HUDEP-2 (cell line): ENCODE results near the gene UBE3A.
A peak's percentile ranks its signal among the peaks of the same experiment; 100 is the strongest.
"Not testable (repeated sequence)": the region's sequence is repeated elsewhere in the genome, so short reads cannot be mapped to it uniquely, and the experiment has no call there.

Experiments
- DNase-seq, 76 experiments: peaks; one replicate each; lab custom pipeline; 2025; ENCODE audit not compliant: unreplicated experiment in 76 of 76; lab: John Stamatoyannopoulos, UW

UBE3A gene

DNA sequence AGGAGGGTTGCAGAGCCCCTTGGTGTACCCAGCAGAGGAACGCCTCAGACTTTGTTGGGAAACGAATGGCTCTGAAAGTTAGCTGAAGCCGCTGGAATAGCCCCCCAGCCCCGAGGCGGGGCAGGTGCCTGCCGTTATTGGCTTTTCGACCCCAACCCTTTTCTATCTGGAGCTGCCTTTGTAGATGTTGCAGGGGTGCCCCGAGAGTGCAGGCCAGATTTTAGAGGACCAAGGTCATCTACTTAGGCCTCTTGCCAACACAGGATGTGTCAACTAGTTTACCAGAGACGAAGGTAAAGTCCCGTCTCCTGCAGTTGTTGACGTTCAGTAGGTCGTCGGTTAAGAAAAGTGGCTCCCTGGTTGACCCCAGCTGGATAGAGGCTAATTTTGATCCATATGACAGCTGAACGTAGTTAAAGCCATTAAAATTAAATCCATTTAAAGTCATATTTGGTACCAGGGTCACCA lies 579 bp upstream of the UBE3A start:
- peak in 13 of 76 experiments; percentile 21 to 75 (median 36) for DNase-seq

DNA sequence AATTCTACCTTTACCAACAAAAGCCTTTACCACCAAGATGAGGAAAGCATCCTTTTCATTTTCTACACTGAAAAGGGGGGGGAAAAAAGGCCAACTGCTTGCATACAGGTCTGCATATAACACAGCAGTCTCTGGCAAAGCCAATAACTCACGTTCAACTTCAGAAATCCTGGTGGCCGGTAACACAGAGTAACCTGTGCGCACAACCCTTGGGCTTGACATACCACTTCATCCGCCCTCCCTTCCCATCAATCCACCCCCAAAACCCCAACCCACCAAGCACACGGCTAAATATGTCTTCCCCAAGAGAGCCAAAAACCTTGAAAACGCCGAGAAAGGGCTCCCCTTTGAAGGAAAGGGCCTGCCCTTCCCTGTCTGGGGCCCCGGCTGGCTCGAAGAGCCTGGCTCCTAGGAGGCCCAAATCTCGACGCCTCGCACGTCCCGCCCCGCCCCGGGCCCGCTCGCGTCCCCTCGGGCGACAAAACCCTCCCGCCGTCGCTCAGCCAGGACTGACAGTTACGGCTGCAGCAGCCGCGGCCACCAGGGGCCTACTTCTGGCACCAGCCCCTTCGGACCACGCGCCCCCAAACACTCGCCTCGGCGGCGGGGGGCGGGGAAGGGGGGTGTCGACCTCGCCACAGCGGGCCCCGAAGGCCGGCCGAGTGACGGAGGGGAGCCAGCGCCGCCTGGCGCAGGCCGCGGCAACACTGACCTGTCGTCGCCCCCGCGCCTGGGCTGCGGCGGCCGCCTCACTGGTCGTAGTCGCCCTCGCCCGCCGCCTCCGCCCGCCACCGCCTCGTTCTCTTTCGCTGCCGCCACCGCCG lies 835 bp downstream of the UBE3A start:
- DNase-seq = peak in 51 of 76 experiments; percentile 3 to 55 (median 32)

DNA sequence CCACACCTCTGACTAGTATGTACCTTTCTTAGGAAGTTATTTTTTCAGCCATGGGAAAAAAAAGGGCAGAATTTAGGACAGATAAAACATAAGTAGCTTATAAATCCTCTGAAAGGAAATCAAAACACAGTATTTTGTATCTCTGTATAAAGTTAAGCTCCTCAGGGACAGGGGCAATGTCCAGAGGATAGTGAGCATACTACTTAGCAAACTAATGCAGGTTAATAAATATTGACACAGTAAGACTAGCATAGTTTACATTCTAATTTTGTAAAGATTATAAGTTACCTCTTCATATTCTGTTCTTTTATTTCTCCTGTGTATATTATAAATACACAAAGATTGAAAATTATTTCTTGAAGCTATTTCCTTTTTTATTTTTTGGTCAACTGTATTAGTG lies 2.1 kb downstream of the UBE3A start:
- DNase-seq = no peak

DNA sequence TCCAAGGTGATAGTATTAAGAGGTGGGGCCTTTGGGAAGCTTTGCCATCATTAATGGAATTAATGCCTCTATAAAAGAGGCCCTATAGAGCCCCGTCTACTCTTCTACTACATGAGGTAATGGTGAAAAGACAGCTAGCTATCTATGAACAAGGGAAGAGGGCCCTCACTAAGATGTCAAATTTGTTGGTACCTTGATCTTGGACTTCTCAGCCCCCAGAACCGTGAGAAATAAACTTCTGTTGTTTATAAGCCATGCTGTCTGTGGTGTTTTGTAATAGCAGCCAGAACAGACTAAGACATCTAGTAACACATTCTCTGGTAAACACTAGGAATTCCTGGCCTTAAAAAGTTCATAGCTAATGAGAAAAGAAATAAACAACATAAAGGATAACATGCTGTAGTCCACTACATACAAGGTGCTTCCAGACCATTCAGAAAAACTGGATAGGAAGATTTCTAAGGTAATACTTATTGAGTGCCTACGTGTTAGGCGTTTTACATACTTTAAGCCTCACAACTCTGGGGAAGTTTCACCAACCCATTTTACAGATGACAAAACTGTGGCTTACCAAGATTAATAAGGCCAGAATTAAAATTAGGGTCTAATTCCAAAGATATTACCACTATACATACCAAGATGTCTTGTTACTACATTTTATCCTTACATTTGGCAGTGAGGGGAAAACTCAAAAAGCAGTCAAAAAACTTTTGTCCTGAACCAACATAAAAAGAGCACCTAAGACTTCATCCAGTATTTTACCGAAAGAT lies 3.2 kb downstream of the UBE3A start:
- no peak for DNase-seq

DNA sequence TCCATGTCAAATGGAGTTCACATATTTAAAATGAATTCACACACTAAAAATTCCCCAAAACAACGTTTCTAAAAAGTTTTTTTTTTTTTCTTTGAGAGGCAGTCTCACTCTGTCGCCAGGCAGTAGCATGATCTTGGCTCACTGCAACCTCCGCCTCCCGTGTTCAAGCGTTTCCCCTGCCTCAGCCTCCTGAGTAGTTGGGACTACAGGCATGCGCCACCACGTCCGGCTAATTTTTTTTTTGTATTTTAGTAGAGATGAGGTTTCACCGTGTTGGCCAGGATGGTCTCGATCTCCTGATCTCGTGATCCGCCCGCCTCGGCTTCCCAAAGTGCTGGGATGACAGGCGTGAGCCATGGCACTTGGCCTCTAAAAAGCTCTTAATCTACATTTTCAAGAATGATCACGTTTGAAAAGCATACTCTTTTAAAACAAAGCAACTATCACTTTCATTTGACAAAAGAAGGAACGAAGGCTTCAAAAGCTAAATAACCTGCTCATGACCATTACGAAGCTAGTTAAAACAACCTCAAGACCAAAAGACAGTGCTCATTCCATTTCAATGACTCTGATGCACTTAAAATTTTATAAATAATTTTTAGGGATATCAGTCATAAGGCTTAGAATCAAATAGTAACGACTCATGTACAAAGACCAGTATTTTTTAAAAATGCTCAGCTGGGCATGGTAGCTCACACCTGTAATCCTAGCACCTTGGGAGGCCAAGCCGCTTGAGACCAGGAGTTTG lies 5.5 kb downstream of the UBE3A start:
- no peak for DNase-seq

DNA sequence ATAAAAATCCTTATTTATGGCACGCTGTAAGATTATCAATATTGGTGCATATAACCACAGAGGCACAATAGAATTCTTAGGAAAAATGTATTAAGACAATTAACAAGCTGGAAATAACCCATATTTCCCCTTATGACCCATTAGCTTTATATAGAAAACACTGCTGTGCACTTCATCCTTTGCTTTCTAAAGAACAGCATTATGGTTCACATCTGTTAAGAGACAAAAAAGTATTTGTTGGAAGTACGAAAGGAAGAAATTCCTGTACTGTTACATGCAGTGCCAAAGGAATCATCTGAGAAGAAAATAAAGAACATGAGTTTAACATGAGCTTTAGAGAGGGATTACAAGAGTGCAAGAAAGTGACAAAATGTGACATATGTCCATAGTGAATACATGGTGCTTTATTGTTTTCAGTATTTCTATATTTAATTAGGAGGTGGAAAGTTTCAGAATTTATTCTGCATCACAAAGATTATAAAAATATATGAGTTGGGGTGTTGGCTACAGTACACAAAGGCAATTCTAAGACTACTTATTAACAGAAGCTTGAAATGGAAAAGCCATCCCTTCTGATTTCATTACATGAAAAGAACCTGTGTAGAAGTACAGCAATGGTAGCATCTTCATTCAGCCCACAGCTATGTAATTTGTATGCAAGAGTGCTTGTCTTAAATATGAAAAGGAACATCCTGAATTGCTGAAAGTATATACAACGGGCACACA lies 6.8 kb downstream of the UBE3A start:
- DNase-seq = no peak

DNA sequence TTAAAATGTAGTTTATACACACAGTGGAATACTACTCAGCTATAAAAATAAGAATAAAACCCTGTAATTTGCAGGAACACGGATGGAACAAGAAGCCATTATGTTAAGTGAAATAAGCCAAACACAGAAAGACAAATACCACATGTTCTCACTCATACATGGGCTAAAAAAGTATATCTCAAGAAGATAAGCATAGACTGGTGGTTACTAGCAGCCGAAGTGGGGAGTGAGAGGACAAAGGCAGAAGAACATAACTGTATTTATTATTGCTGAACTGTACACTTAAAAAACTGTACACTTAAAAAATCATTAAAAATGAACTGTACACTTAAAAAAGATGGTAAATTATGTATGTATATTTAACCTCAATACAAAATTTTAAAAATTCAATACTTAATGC lies 11.0 kb downstream of the UBE3A start:
- peak in 2 of 76 experiments; percentile 9 to 10 for DNase-seq

DNA sequence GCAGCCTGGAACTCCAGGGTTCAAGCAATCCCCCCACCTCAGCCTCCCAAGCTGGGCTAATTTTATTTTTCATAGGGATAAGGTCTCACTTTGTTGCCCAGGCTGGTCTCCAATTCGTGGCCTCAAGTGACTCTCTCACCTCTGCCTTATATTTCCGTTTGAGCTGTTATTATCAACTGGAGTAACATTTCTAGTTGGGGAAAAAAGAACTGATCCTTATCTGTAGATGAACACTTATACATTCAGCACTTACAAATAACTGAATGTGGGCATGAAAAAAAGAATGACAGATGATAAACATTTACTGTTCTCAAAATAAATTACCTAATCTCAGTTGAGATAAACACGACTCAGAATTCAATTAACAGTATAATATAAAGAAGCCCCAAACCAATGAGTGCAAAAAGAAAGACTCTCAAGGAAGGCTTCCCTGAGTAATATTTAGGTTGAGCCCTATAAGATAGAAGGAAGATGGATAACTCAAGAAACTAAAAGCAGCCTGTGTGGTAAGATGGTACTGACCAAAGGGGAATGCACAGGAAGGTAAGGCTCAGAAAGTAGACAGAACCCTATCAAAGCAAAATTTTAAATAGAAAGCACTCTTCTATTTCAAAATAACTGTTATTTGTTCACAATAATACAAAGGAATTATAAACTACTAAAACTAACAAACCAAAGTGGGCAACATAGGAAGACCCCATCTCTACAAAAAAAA lies 11.8 kb downstream of the UBE3A start:
- peak in 10 of 76 experiments; percentile 2 to 32 (median 13) for DNase-seq

DNA sequence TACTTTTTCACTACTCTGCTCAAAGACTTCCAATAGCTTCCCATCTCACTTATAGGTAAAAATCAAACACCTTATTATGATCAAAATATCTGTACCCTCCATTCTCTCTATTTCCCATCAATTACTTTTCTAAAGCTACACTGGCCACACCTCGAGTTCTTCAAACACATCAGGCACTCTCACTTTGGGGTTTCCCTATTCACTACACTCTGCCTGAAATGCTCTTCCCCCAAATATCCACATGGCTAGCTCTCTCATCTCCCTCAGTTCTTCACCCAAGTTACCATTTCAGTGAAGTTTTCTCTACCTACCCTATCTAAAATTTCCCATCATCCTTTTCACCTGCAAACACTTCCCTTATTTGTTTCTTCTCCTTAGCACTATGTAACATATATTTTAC lies 14.8 kb downstream of the UBE3A start:
- no peak for DNase-seq

DNA sequence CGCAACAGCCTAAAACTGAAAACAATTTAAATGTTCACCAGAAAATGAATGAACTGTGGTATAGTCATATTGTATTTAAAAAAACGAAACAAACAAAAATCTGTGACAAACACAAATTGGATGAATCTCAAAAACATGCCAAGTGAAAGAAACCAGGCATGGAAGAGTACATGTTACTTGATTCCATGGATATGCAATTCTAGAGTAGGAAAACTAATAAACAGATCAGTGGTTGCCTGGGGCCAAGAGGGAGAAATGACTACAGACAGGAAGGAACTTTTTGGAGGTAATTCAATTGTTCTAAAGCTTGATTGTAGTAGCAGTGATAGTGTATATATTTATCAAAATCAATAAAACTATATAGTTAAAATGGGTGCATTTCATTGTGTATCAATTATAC lies 16.8 kb downstream of the UBE3A start:
- DNase-seq = no peak

DNA sequence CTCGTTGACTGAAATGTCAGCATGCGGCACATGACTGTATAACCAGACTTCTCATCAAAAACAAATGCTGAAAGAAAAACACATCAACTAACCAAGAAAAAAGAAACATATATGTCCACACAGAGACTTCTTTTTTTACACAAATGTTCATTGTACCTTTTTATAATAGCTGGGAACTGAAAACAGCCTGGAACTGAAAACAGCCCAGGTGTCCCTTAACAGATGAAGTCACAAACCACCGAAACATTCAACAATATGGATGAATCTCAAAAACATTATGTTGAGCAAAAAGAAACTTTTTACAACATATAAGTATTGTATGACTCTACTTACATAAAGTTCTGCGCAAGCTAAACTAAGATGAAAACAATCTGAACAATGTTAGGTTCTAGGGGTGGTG lies 20.6 kb downstream of the UBE3A start:
- no peak for DNase-seq

DNA sequence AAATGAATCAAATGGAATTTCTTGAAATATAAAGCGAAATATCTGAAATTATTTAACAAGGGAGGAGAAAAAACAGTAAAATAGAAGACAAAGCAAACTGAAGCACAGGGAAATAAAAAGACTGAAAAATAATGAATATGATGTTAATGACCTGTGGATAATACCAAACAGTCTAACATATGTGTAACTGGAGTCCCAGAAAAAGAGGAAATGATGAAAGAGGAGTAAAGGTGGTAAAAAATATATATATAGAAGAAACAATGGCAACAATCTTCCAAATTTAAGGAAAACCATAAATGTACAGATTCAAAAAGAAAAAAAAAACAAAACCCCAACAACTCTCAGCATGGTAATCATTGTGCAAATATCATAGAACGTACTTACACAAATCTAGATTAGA lies 21.2 kb downstream of the UBE3A start:
- no peak for DNase-seq

DNA sequence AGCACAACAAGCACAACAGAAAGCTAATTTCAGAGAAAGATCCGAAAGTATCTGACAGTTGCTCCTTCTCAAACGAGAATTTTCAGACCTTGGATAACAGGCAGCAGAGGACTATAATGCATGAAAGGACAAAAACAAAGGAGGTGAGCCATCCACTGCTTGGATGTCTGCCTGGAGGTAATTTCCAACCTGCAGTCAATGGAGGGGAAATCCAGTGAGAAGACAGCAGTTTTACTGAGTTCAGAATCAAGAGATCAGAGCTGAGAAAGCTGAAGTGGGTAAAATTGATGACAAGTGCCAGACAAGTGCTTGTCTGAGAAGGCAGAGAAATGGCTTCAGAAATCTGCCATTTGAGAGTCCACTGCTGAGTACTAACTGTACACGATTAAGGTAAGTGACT lies 22.1 kb downstream of the UBE3A start:
- no peak for DNase-seq

DNA sequence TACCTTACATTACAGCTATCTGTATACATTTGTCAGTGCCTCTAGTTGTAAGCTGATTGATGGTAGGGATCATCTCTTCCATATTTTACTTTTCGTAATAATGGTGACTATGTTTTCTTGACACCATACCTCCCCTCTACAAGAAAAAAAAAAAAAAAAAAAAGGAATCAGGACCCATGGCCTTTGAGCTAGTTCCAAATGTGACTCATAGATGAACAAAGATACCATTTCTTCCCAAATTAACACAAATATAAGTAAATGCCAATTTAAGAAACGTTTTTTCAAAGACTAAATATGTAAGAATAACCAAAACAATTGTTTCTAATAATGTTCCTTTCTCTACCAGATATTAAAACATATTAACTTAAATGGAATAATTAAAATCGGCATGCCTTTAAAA lies 23.1 kb downstream of the UBE3A start:
- DNase-seq = no peak

DNA sequence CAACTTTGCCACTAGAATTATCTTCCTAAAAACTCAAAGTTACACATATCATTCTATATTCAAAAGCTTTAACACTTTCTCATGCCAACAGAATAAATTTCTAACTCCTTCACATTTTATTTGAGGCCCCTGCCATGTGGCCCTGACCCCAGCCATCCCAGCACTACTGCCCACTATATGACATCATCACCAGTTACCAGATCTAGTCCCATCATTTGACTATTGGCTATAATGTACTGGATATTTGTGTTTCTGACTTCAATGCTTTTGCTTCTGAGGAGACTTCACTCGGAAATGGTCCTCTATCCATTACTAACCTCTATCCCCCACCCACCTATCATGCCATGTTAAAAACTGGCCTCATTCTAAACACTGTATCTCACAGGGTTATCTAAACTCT lies 23.6 kb downstream of the UBE3A start:
- DNase-seq = no peak

DNA sequence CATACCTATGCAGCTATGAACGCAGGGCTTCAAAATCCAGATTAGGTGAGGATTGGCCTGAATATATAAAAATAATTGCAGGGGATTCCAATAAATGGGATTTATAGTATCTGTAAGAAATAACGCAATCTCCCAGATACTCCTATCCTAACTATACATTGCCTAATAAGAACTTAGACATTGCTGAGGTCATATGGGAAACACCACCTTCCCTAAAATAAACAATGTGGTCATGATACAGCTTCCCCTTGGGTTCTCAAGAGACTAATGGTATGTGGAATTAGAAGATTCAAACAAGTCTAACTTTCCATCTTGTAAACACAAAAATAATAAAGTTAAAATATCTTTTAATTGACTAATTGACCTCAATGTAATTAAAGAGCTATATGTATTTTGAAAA lies 28.2 kb downstream of the UBE3A start:
- DNase-seq = no peak

DNA sequence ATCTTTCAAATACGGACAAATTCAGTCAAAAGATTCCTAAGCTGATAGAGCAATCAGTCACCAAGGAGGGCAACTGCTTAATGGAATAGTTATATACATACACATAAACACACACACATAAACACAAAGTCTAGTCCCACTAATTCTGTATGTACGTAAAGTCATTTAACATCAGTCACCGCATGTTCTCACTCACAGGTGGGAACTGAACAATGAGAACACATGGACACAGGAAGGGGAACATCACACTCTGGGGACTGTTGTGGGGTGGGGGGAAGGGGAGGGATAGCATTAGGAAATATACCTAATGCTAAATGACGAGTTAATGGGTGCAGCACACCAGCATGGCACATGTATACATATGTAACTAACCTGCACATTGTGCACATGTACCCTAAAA lies 29.1 kb downstream of the UBE3A start:
- not testable (repeated sequence) for DNase-seq

DNA sequence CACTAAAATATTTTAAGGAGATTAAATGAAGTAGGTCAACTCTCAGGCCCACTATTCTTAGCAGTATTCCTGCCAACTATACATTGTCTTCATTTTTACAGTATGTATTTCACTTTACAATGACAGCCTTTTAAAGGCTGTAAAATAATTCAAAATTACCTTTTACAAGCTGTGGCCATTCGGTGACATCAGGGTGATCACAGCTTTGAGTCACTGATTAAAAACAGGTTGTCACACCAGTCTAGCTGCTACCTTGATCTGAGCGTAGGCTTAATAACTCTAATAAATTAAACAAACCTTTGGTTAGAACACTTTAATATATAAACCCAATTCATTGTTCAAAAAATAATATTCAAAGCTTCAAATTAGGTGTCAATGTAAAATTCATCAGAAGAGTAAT lies 29.9 kb downstream of the UBE3A start:
- DNase-seq = no peak

DNA sequence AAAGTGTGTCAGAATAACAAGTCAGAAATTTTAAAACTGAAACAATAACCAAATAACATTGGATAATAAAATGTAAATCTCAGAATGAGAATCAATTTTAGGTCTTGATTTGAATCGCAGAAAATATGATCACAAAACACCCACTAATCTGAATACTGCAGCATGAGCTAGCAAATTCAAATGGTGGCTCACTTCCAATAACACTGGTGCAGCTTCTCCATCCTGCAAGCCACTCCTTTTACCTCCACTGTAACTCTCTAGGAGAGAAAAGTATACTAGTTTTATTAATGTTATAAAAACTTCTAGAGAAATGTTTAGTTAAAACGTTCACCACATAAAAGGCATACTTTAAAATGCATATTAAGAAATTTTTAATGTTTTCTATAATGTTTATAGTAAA lies 30.4 kb downstream of the UBE3A start:
- DNase-seq = peak in 15 of 76 experiments; percentile 0 to 39 (median 12)

DNA sequence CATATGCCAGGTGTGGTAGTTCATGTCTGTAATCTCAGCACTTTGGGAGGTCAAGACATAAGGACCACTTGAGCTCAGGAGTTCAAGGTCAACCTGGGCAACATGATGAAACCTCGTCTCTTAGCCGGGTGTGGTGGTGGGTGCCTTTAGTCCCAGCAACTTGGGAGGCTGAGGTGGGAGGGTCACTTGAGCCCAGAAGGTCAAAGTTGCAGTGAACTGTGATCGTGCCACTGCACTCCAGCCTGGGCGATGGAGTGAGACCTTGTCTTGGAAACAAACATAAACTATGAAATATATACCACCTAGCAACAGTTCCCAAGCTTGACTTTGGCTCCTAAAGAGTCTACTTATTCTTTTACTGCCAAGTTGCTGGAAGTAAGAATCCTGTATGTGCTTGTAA lies 30.9 kb downstream of the UBE3A start:
- DNase-seq = no peak
